ENCODE results near the gene SYNDIG1. TPM values are rescaled to one million over a fixed set of nuclear protein-coding genes. Genes with fewer than 3 reads are reported as not detected.

Gene SYNDIG1
- total and polyA plus RNA-seq, 2 of the 4 experiments (the other 2 are of a cell fraction), result not detected

DNA sequence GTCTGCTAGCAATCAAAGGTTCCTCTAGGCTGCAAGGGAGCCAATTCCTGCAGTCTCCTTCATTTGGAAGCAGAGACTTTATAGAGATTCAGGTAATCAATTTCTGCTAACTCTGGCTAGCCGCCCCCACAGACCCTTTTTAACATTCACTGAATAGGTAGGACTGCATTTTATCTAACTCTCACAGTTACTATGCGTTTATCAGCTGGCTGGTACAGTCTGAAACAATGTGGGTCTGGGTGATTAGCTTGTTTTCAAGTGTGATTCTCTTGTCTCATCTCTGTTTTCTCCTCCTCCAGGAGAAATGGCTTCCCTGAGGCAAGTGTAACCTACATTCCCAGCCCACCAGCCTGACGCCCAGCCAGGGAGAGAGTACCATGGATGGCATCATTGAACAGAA, 73.3 kb downstream of the SYNDIG1 start:
- Histone ChIP-seq H4K8ac (ENCODE audit: low read depth in 2 of 2, low read length in 2 of 2) (no peak overlapping the region), H3K18ac (ENCODE audit: low read depth, low read length) (no peak overlapping the region)

More for the DNA sequence above, 73.3 kb downstream of the SYNDIG1 start:
- Histone ChIP-seq H2AK9ac (replicated peaks; ENCODE audit: low read depth, low read length, poor library complexity) (no peak overlapping the region), H2BK20ac (ENCODE audit: low read depth, low read length) (no peak overlapping the region), H3K4me2 (ENCODE audit: low read depth, low read length) (no peak overlapping the region), H2AK5ac (ENCODE audit: low read depth, low read length) (no peak overlapping the region), H3K27ac (ENCODE audit: insufficient read depth, low read length) (no peak overlapping the region), H4K91ac (ENCODE audit: insufficient read depth, low read depth, low read length) (no peak overlapping the region), H3K9ac (ENCODE audit: low read depth, low read length) (no peak overlapping the region), H3K79me1 (ENCODE audit: low read depth in 1 of 2, low read length in 2 of 2) (no peaks in the 10 kb centered on the region), H3K23ac (ENCODE audit: low read depth, low read length) (no peak overlapping the region), H4K20me1 (ENCODE audit: insufficient read depth, low read length) (no peaks in the 10 kb centered on the region), H3K4me3 (ENCODE audit: insufficient read depth, low read depth, low read length) (no peak overlapping the region), H2BK120ac (ENCODE audit: low read depth, low read length) (no peak overlapping the region), H3K56ac (ENCODE audit: extremely low read depth, insufficient read depth, low read length) (no peak overlapping the region), H3K9me1 (ENCODE audit: insufficient read depth, low read length) (no peaks in the 10 kb centered on the region), H2AFZ (replicated peaks; ENCODE audit: low read length, poor library complexity) (no peak overlapping the region), H3K9me3 (ENCODE audit: control insufficient read depth, insufficient read depth, low read length) (no peaks in the 10 kb centered on the region), H3K36me3 (ENCODE audit: control insufficient read depth, insufficient read depth, low read length) (no peaks in the 10 kb centered on the region), H3K27me3 (ENCODE audit: control insufficient read depth, insufficient read depth, low read length) (no peaks in the 10 kb centered on the region; the same call in 1 of the 2 replicates), H3K4me1 (ENCODE audit: control insufficient read depth, insufficient read depth, low read length) (no peaks in the 10 kb centered on the region), H2BK5ac (ENCODE audit: low read depth, low read length, poor library complexity, severe bottlenecking) (no peak overlapping the region), H4K5ac (ENCODE audit: low read depth, low read length) (no peak overlapping the region), H3K4ac (ENCODE audit: low read depth, low read length) (no peak overlapping the region), H3K14ac (replicated peaks; ENCODE audit: low read depth, low read length) (no peak overlapping the region), H2BK15ac (ENCODE audit: low read depth, low read length) (no peak overlapping the region)
- ChIA-PET CTCF (no interaction called here), POLR2A (ENCODE audit: unreplicated experiment) (no interaction called here)
- TF ChIP-seq RFX5 (IDR thresholded peaks at IDR 0.05; ENCODE audit: low read depth, low read length) (no peak), FOS (IDR thresholded peaks at IDR 0.05; ENCODE audit: low read depth, low read length) (no peak), MAZ (IDR thresholded peaks at IDR 0.05; ENCODE audit: borderline replicate concordance, low read depth, low read length) (no peak), MAFK (IDR thresholded peaks at IDR 0.05; ENCODE audit: low read depth, low read length) (no peak), POLR2A (IDR thresholded peaks at IDR 0.05; ENCODE audit: low read depth, low read length) (no peak), NFE2L2 (IDR thresholded peaks at IDR 0.05; ENCODE audit: low read depth, low read length) (no peak), RAD21 (IDR thresholded peaks at IDR 0.05; ENCODE audit: low read length) (no peak), BHLHE40 (IDR thresholded peaks at IDR 0.05; ENCODE audit: low read depth, low read length) (no peak), RCOR1 (IDR thresholded peaks at IDR 0.05; ENCODE audit: insufficient replicate concordance, low read length) (no peak), MXI1 (IDR thresholded peaks at IDR 0.05; ENCODE audit: borderline replicate concordance, low read depth, low read length) (no peak), SMC3 (IDR thresholded peaks at IDR 0.05; ENCODE audit: low read depth, low read length) (no peak), CEBPB (IDR thresholded peaks at IDR 0.05; ENCODE audit: low read depth, low read length) (no peak), CHD1 (IDR thresholded peaks at IDR 0.05; ENCODE audit: low read depth, low read length) (no peak)
- TF ChIP-seq, protein P1, sequence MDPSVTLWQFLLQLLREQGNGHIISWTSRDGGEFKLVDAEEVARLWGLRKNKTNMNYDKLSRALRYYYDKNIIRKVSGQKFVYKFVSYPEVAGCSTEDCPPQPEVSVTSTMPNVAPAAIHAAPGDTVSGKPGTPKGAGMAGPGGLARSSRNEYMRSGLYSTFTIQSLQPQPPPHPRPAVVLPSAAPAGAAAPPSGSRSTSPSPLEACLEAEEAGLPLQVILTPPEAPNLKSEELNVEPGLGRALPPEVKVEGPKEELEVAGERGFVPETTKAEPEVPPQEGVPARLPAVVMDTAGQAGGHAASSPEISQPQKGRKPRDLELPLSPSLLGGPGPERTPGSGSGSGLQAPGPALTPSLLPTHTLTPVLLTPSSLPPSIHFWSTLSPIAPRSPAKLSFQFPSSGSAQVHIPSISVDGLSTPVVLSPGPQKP (IDR thresholded peaks at IDR 0.05; ENCODE audit: borderline replicate concordance, low read depth, low read length), result no peak
- TF ChIP-seq, protein P2, sequence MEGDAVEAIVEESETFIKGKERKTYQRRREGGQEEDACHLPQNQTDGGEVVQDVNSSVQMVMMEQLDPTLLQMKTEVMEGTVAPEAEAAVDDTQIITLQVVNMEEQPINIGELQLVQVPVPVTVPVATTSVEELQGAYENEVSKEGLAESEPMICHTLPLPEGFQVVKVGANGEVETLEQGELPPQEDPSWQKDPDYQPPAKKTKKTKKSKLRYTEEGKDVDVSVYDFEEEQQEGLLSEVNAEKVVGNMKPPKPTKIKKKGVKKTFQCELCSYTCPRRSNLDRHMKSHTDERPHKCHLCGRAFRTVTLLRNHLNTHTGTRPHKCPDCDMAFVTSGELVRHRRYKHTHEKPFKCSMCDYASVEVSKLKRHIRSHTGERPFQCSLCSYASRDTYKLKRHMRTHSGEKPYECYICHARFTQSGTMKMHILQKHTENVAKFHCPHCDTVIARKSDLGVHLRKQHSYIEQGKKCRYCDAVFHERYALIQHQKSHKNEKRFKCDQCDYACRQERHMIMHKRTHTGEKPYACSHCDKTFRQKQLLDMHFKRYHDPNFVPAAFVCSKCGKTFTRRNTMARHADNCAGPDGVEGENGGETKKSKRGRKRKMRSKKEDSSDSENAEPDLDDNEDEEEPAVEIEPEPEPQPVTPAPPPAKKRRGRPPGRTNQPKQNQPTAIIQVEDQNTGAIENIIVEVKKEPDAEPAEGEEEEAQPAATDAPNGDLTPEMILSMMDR (conservative IDR thresholded peaks at IDR 0.05; ENCODE audit: low read depth, low read length), result no peak
- TF ChIP-seq, protein P3, sequence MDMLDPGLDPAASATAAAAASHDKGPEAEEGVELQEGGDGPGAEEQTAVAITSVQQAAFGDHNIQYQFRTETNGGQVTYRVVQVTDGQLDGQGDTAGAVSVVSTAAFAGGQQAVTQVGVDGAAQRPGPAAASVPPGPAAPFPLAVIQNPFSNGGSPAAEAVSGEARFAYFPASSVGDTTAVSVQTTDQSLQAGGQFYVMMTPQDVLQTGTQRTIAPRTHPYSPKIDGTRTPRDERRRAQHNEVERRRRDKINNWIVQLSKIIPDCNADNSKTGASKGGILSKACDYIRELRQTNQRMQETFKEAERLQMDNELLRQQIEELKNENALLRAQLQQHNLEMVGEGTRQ (IDR thresholded peaks at IDR 0.05; ENCODE audit: low read depth, low read length), result no peak
- DNase-seq (no peak), ATAC-seq (ENCODE audit: low read depth) (no peak)
- in situ Hi-C loops (cut with MboI; ENCODE audit: low sequenced_read_pairs), result no loop called here
- no CpG with 5 or more reads among the region's 3 CpGs for WGBS, 2 experiments (ENCODE audit: extremely low coverage in 2 of 2, insufficient read length in 1 of 2)
- dilution Hi-C loops (cut with HindIII; ENCODE audit: low sequenced_read_pairs, unreplicated experiment), result no loop called here
- BruUV-seq (replicated peaks), result no TSS peak
- intact Hi-C loops (cut with micrococcal nuclease), result no loop called here

Data from IMR-90 (cell line).